HCT116 (cell line): ENCODE results near the gene ACKR3. TPM values are rescaled to one million over a fixed set of nuclear protein-coding genes. Genes with fewer than 3 reads are reported as not detected.

Experiments
- ATAC-seq: fragments of 200-7000 bp; cut with Tn5 transposase; 2 replicates; pipeline ENCODE4 v1.9.1; 2020; ENCODE audit warnings: mild to moderate bottlenecking, moderate library complexity
- BruUV-seq: library from RNA; stranded (reverse); fragments of 400-500 nt; replicated peaks from 2 replicates; lab custom pipeline; 2021; lab: Mats Ljungman, UMichigan
- CTCF ChIA-PET: fragments of 300-600 bp; sonication (Branson Sonifier 250); formaldehyde crosslinking; loops from one replicate; lab custom pipeline; 2021; ENCODE audit warnings: antibody characterized with exemption; lab: Charles Lee
- POLR2A ChIA-PET: fragments of 300-600, 350-600 bp; sonication (Branson Sonifier 250); formaldehyde crosslinking; loops from one replicate; lab custom pipeline; 2021; ENCODE audit warnings: antibody characterized with exemption; lab: Charles Lee
- RAD21 ChIA-PET, 2 experiments: fragments of 300-600 bp; sonication (Branson Sonifier 250); formaldehyde crosslinking; loops; one replicate each; lab custom pipeline; 2023; ENCODE audit warnings: low total read pairs in 2 of 2; ENCODE audit not compliant: uncharacterized antibody in 2 of 2, unreplicated experiment in 2 of 2, low non-redundant PET in 1 of 2; lab: Charles Lee
- DNase-seq: peaks from one replicate; pipeline ENCODE4 v3.0.0-alpha.2; 2010; ENCODE audit warnings: low read depth, low spot score
- H2AFZ ChIP-seq: fragments of 200-600 bp; shearing (Covaris generic), sonication (generic); 2 replicates; pipeline ENCODE4 v1.6.1; 2017; ENCODE audit warnings: low read depth, mixed run types, mixed read lengths, antibody characterized with exemption, low read length; ENCODE audit not compliant: poor library complexity, severe bottlenecking
- H3K27ac ChIP-seq: 2 replicates; pipeline ENCODE4 v1.5.1; 2012; ENCODE audit warnings: low read depth, low read length
- H3K27me3 ChIP-seq: fragments of 200-600 bp; sonication (generic); 2 replicates; pipeline ENCODE4 v1.6.1; 2016; ENCODE audit warnings: mixed run types, low read length, mixed read lengths; ENCODE audit not compliant: insufficient read depth
- H3K36me3 ChIP-seq, 2 experiments: fragments of 200-500 bp in 1 of 2; fragments of 200-600 bp in 1 of 2; sonication (Bioruptor generic) in 1 of 2; sonication (generic) in 1 of 2; 2 replicates each; pipeline versions ENCODE4 v1.5.1 to v1.6.1; 2014 to 2016; ENCODE audit warnings: low read length in 2 of 2, inconsistent platforms in 1 of 2, mixed read lengths in 1 of 2, mixed run types in 1 of 2; ENCODE audit not compliant: insufficient read depth in 2 of 2, control insufficient read depth in 1 of 2
- H3K4me1 ChIP-seq, 2 experiments: fragments of 200-600 bp in 1 of 2; sonication (generic) in 1 of 2; 2 replicates each; pipeline versions ENCODE4 v1.5.1 to v1.6.1; 2012 to 2017; ENCODE audit warnings: low read length in 2 of 2, inconsistent platforms in 1 of 2, mild to moderate bottlenecking in 1 of 2, mixed read lengths in 1 of 2, mixed run types in 1 of 2, moderate library complexity in 1 of 2; ENCODE audit not compliant: insufficient read depth in 2 of 2, control insufficient read depth in 1 of 2
- H3K4me2 ChIP-seq: fragments of 200-600 bp; sonication (generic); 2 replicates; pipeline ENCODE4 v1.6.1; 2017; ENCODE audit warnings: mixed run types, low read length, mixed read lengths
- H3K4me3 ChIP-seq, 2 experiments: fragments of 200-600 bp in 1 of 2; sonication (generic) in 1 of 2; replicated peaks in 1 of 2; 2 replicates each; pipeline ENCODE4 v1.5.1; 2011 to 2016; ENCODE audit warnings: low read length in 2 of 2, control low read depth in 1 of 2, low read depth in 1 of 2, mild to moderate bottlenecking in 1 of 2, mixed read lengths in 1 of 2, mixed run types in 1 of 2
- H3K79me2 ChIP-seq: fragments of 200-600 bp; sonication (generic); 2 replicates; pipeline ENCODE4 v1.6.1; 2017; ENCODE audit warnings: mild to moderate bottlenecking, mixed run types, low read length, moderate library complexity, mixed read lengths; ENCODE audit not compliant: insufficient read depth
- H3K9ac ChIP-seq: fragments of 200-600 bp; sonication (generic); 2 replicates; pipeline ENCODE4 v1.6.1; 2016; ENCODE audit warnings: low read length, mixed read lengths
- H3K9me2 ChIP-seq: fragments of 200-600 bp; sonication (generic), shearing (Covaris generic); 2 replicates; pipeline ENCODE4 v1.6.1; 2017; ENCODE audit warnings: mixed run types, mild to moderate bottlenecking, moderate library complexity; ENCODE audit not compliant: insufficient read depth
- H3K9me3 ChIP-seq, 2 experiments: fragments of 200-500 bp in 1 of 2; fragments of 200-600 bp in 1 of 2; sonication (Bioruptor generic) in 1 of 2; sonication (generic) in 1 of 2; 2 replicates each; pipeline ENCODE4 v1.6.1; 2014 to 2017; ENCODE audit warnings: low read length in 2 of 2, mixed read lengths in 2 of 2, inconsistent platforms in 1 of 2, low read depth in 1 of 2, mild to moderate bottlenecking in 1 of 2, mixed run types in 1 of 2, moderate library complexity in 1 of 2; ENCODE audit not compliant: control insufficient read depth in 1 of 2, insufficient read depth in 1 of 2
- H4K20me1 ChIP-seq: fragments of 200-600 bp; sonication (generic), shearing (Covaris generic); 2 replicates; pipeline ENCODE4 v1.6.1; 2017; ENCODE audit warnings: mixed run types, mild to moderate bottlenecking, moderate library complexity; ENCODE audit not compliant: insufficient read depth
- CEBPB ChIP-seq: IDR thresholded peaks from 2 replicates; pipeline ENCODE4 v1.6.1; 2012; ENCODE audit warnings: low read depth
- CTCF ChIP-seq, 3 experiments: fragments of 200-600 bp in 1 of 3; sonication (generic) in 1 of 3; IDR thresholded peaks in 2 of 3; conservative IDR thresholded peaks in 1 of 3; 2 replicates each; pipeline ENCODE4 v1.5.1; 2012 to 2017; ENCODE audit warnings: low read depth in 2 of 3, low read length in 2 of 3, antibody characterized with exemption in 1 of 3, borderline replicate concordance in 1 of 3, control low read depth in 1 of 3, mild to moderate bottlenecking in 1 of 3, mixed read lengths in 1 of 3, mixed run types in 1 of 3, moderate library complexity in 1 of 3; ENCODE audit not compliant: insufficient read depth in 1 of 3
- ELF1 ChIP-seq: IDR thresholded peaks from 2 replicates; pipeline ENCODE4 v1.6.1; 2012; ENCODE audit warnings: low read depth, borderline replicate concordance
- EZH2 ChIP-seq: fragments of 200-600 bp; sonication (generic); IDR thresholded peaks from 2 replicates; pipeline ENCODE4 v1.6.1; 2017; ENCODE audit warnings: antibody characterized with exemption, mixed run types
- FOSL1 ChIP-seq: IDR thresholded peaks from 2 replicates; pipeline ENCODE4 v1.6.1; 2012; ENCODE audit warnings: low read depth
- JUND ChIP-seq: IDR thresholded peaks from 2 replicates; pipeline ENCODE4 v1.6.1; 2012
- MAX ChIP-seq: IDR thresholded peaks from 2 replicates; pipeline ENCODE4 v1.6.1; 2012
- POLR2A ChIP-seq: IDR thresholded peaks from 2 replicates; pipeline ENCODE4 v1.7.0; 2011; ENCODE audit warnings: borderline replicate concordance; ENCODE audit not compliant: insufficient read depth, insufficient read length; ENCODE audit errors: extremely low read depth
- RAD21 ChIP-seq: IDR thresholded peaks from 2 replicates; pipeline ENCODE4 v1.6.1; 2012; ENCODE audit warnings: low read depth, mild to moderate bottlenecking
- SIN3A ChIP-seq: IDR thresholded peaks from 2 replicates; pipeline ENCODE4 v1.6.1; 2012; ENCODE audit warnings: low read depth
- SP1 ChIP-seq: IDR thresholded peaks from 2 replicates; pipeline ENCODE4 v1.6.1; 2012; ENCODE audit warnings: low read depth
- SRF ChIP-seq: IDR thresholded peaks from 2 replicates; pipeline ENCODE4 v1.6.1; 2012; ENCODE audit warnings: low read depth
- YY1 ChIP-seq: IDR thresholded peaks from 2 replicates; pipeline ENCODE4 v1.6.1; 2011; ENCODE audit warnings: low read length, low read depth, moderate library complexity, mild to moderate bottlenecking; ENCODE audit not compliant: insufficient replicate concordance; ENCODE audit errors: extremely low read depth
- ZFX ChIP-seq: fragments of 450-650 bp; IDR thresholded peaks from 2 replicates; pipeline ENCODE4 v1.6.1; 2017
- ZNF274 ChIP-seq: fragments of 200-500 bp; sonication (Bioruptor generic); IDR thresholded peaks from 2 replicates; pipeline ENCODE4 v1.6.1; 2014; ENCODE audit warnings: mild to moderate bottlenecking, low read depth, low read length, inconsistent platforms
- intact Hi-C: fragments of 100-400 bp; cut with micrococcal nuclease; formaldehyde crosslinking; loops from 2 replicates; pipeline ENCODE4 v1.10.0; 2022
- total RNA-seq: library from RNA; stranded (reverse); gene quantifications from one replicate; pipeline ENCODE4 v1.2.1, GENCODE V29; 2021; ENCODE audit not compliant: unreplicated experiment
- TF ChIP-seq, protein P1 (sequence below): IDR thresholded peaks from 2 replicates; pipeline ENCODE4 v1.6.1; 2012

The ACKR3 gene
- total RNA-seq, 1 experiment from 2014 or later: 0.20 TPM

DNA sequence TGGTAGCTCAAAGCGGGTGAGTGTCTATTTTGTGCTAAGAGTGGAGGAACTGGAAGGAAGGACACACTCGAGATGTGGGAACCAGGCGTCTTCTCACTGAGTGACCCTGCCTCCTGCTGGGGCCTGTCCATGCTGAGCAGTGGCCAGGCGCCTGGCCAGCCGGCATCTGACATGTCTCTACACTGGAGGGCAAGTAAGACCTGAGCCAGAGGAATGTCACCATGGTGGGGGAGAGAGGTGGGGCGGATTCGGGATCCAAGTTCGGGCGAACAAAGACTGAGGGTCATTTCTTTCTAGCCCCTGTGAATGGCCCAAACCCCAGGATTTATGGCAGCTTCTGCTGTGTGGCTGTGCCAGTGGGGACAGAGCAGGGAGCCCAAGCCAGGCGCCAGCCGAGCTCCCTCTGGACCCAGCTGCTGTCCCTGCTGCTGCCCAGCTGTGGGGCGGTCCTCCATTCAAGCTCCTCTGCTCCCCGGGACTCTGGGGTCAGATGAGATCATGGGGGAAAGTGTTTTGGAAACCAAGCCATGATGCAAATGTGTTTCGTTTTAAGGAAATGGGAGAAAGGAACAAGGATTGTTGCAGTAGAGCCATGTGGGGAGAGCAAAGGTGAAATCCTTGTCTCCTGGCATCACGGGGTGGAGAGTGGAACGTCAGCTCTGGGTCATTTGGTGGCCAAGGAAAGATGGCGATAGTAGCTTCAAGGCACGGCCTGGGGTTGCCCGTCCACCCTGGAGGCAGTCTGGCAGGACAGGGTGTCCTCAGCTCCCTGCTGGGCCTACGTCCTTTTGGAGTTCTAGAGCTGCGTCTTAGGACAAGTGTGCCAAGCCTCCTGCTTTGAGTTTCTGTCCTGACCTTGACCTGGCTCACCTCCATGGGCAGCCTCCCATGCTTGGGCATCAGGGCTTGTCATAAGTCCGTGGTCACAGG is 8.1 kb downstream of the ACKR3 start:
- no peaks in the 10 kb centered on the region for H4K20me1 ChIP-seq
- TF ChIP-seq SIN3A: no peak
- TF ChIP-seq ELF1: no peak
- TF ChIP-seq ZFX: no peak
- TF ChIP-seq, protein P1, sequence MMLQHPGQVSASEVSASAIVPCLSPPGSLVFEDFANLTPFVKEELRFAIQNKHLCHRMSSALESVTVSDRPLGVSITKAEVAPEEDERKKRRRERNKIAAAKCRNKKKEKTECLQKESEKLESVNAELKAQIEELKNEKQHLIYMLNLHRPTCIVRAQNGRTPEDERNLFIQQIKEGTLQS: no peak
- no peak for TF ChIP-seq CTCF (IDR thresholded peaks at IDR 0.05 in 2 of 3, conservative IDR thresholded peaks at IDR 0.05 in 1 of 3; ENCODE audit: borderline replicate concordance in 1 of 3, insufficient read depth in 1 of 3, low read depth in 2 of 3, low read length in 2 of 3)
- no peak for TF ChIP-seq EZH2
- no peak for TF ChIP-seq FOSL1
- no peak for TF ChIP-seq POLR2A
- no peak for TF ChIP-seq CEBPB
- no peak for TF ChIP-seq MAX
- no peak for TF ChIP-seq RAD21
- no peak for TF ChIP-seq SRF
- TF ChIP-seq JUND: no peak
- no peak for TF ChIP-seq SP1
- no peak for TF ChIP-seq YY1
- TF ChIP-seq ZNF274: no peak
- no peaks in the 10 kb centered on the region for H3K4me1 ChIP-seq
- ATAC-seq: no peak
- H3K4me2 ChIP-seq: no peak overlapping the region
- peaks cover 16% of the 10 kb centered on the region; the same call in 1 of the 2 replicates for H3K27me3 ChIP-seq
- no peak overlapping the region for H2AFZ ChIP-seq
- no peak for DNase-seq
- no peaks in the 10 kb centered on the region for H3K9me3 ChIP-seq
- ChIA-PET CTCF (no interaction called here), RAD21 (no interaction called here), POLR2A (no interaction called here)
- no peak overlapping the region for H3K4me3 ChIP-seq
- no TSS peak for BruUV-seq
- H3K36me3 ChIP-seq: no peaks in the 10 kb centered on the region
- H3K79me2 ChIP-seq: no peaks in the 10 kb centered on the region
- no peak overlapping the region for H3K27ac ChIP-seq
- intact Hi-C loops: no loop called here
- no peaks in the 10 kb centered on the region for H3K9me2 ChIP-seq
- no peak overlapping the region for H3K9ac ChIP-seq
